Measurements from ENCODE around the gene ROCK2.

Gene ROCK2

DNA sequence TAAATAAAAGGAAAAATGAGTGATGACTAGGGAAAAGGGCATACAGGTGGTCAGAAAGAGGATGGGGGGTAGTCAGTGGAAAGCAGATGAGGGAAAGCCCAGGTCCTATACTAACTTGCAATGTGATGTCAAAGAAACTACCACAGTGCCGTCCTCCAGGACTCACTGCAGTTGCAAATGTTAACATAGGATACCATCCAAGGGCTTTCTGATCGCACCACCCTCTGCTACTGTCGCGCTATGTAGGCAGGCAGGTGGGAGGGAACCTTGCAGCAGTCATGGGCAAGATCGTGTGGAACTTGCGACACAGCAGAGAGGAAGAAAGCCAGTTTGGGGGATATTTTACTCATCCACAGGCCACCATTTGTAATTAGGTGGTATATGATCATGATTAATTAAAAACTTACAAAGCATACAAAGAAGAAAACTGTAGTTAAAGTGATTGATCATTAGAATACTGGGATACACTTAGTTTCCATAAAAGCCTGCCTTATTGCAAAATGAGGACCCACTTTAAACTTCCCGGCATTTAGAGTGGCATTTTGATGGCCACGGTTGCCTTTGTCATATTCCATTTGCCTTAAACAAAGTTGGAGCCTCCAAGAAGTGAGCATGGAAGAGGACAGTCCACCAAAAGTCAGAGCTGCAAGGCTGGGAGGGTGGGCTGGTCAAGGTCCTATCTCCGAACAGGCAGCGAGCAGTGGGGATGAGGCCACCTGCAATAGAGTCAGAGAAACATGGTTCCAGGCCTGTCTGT is 8.5 kb upstream of the ROCK2 start:
- DNase-seq (ENCODE audit: low read depth): no peak
- TF ChIP-seq, protein P1, sequence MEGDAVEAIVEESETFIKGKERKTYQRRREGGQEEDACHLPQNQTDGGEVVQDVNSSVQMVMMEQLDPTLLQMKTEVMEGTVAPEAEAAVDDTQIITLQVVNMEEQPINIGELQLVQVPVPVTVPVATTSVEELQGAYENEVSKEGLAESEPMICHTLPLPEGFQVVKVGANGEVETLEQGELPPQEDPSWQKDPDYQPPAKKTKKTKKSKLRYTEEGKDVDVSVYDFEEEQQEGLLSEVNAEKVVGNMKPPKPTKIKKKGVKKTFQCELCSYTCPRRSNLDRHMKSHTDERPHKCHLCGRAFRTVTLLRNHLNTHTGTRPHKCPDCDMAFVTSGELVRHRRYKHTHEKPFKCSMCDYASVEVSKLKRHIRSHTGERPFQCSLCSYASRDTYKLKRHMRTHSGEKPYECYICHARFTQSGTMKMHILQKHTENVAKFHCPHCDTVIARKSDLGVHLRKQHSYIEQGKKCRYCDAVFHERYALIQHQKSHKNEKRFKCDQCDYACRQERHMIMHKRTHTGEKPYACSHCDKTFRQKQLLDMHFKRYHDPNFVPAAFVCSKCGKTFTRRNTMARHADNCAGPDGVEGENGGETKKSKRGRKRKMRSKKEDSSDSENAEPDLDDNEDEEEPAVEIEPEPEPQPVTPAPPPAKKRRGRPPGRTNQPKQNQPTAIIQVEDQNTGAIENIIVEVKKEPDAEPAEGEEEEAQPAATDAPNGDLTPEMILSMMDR (conservative IDR thresholded peaks at IDR 0.05; ENCODE audit: control insufficient read depth, insufficient read depth, low read depth, low read length): no peak

DNA sequence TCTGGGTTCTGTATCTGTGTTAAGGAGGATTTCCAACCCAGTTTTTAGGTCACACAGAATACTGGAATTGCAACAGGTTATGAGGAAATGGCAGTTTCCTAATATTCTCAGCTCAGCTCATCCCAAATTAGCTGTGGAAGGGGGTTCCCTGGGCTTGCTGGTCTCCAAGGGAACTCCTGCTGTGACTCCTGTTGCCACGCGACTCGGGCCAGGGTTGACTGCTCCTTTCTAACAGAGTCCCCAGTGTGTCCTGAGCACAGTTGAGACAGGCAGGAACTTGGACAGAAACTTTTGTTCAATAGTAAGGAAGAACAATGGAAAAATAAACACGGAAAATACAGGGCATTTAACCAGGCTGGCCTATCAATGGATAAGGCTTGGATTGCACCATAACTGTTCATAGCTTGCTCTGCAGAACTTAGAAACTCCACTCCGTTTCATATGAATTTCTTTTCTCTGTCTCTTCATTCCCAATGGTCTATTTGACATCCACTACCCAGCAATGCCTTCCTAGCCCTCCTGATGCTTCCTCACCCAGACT is 3.8 kb upstream of the ROCK2 start:
- no peak overlapping the region for H3K4me3 ChIP-seq (ENCODE audit: control insufficient read depth, low read depth, low read length)
- TF ChIP-seq, protein P1 (conservative IDR thresholded peaks at IDR 0.05; ENCODE audit: control insufficient read depth, insufficient read depth, low read depth, low read length): no peak
- no peak for DNase-seq (ENCODE audit: low read depth)

More for the DNA sequence above, 8.5 kb upstream of the ROCK2 start:
- no peak overlapping the region for H3K4me3 ChIP-seq (ENCODE audit: control insufficient read depth, low read depth, low read length)

DNA sequence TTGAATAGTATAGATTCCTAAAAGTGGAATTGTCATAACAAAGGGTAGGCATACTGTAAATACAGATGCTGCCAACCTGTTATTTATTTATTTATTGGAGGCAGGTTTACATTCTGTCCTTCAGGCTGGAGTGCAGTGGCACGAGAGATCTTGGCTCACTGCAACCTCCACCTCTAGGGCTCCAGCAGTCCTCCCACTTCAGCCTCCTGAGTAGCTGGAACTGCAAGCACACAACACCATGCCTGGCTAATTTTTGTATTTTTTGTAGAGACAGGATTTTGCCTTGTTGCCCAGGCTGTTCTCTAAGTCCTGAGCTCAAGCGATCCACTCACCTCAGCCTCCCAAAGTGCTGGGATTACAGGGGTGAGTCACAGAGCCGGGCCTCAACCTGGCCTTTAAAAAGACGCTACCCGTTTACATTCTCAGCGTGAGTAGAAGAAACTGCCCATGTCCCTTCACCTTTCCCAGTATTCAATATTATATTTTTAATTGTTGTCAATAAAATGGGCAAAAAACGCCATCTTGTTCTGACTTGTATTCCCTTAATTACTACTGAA is 3.0 kb upstream of the ROCK2 start:
- DNase-seq (ENCODE audit: low read depth): no peak
- H3K4me3 ChIP-seq (ENCODE audit: control insufficient read depth, low read depth, low read length): no peak overlapping the region
- TF ChIP-seq, protein P1 (conservative IDR thresholded peaks at IDR 0.05; ENCODE audit: control insufficient read depth, insufficient read depth, low read depth, low read length): no peak

DNA sequence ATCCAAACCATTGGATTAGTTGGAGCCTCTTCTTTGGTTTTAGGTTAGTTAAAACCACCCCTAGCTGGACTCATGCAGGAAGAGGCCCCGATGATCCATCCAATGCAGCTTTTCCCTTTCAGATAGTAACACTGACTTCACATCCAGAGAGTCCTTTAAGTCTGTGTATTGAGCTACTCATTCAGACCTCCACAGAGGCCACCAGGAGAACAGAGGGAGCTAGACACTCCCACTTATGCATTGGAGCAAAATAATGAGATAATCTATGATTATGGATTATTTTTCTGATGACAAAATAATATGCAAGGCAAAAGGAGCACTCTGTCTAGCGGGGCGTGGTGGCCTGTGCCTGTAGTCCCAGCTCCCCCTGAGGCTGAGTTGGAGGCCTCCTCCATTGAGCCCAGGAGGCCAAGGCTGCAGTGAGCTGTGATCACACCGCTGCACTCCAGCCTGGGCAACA is 1.6 kb upstream of the ROCK2 start:
- no peak overlapping the region for H3K4me3 ChIP-seq (ENCODE audit: control insufficient read depth, low read depth, low read length)
- no peak for DNase-seq (ENCODE audit: low read depth)

DNA sequence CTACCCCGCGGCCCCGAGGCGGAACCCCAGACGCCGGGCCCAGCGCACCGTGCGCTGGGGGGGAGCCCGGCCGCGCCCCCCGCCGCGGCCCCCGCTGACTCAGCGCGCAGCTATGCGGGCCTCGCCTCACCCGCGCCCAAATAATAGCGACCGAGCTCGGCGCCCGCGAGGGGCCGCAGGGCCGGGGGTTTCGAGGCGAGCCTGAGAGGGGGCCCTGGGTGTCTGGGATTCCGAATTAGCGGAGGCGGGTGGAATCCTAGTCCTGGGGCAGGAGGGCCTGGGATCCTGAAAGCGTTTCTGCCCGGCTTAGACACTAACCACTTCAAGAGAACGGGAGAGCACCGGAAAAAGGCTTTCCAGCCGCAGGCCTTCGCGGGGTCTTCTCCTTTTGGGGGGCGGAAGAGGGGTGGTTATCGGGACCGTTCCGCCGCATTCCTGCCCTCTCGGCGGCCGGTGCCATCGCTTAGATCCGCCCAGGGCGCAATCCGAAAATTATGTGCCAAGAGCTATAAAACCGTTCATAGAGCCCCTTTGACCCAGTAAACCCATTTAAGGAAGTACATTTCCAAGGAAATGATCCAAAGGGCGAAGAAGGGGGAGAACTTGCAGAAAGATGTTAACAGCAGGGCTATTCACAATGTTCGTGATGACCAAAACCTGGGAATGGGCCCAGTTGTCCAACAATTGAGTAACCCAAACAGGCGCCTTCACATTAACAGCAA is 681 bp upstream of the ROCK2 start:
- peak overlapping the region; percentile 92 for H3K4me3 ChIP-seq (ENCODE audit: control insufficient read depth, low read depth, low read length)
- peak; percentile 89 for DNase-seq (ENCODE audit: low read depth)
- TF ChIP-seq, protein P1 (conservative IDR thresholded peaks at IDR 0.05; ENCODE audit: control insufficient read depth, insufficient read depth, low read depth, low read length): no peak

More for the DNA sequence above, 1.6 kb upstream of the ROCK2 start:
- TF ChIP-seq, protein P1 (conservative IDR thresholded peaks at IDR 0.05; ENCODE audit: control insufficient read depth, insufficient read depth, low read depth, low read length): no peak

DNA sequence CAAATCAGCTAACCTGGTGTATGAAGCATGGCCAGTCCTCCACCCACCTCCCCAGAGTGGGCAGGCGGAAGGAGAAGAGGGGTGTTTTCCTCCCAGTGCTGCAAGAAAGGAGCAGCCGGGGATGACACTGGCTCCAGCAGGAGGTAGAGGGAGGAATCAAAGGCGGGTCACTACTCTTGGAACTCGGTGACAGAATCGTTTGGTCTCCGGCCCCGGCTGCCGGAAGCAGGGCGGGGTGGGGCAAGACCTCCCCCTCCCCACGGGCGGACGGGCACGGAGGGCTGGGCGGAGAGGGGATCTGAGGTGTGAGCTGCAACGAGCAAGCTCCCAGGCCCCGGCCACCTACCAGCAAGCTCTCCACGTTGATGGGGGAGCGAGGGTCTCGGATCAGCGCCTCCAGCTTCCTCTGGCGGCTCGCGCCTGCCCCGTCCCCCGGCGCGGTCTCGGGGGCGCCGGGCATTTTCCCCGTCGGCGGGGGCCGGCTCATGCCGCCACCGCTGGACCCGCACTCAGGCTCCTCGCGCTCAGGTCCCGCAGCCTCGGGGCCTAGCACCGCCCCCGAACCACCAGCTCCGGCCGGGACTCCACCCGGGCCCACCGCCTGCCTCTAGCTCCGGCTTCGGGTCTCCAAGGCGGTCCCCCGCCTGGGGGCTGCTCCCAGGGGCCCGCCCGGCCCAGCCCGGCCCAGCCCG is 640 bp downstream of the ROCK2 start:
- TF ChIP-seq, protein P1 (conservative IDR thresholded peaks at IDR 0.05; ENCODE audit: control insufficient read depth, insufficient read depth, low read depth, low read length): no peak
- H3K4me3 ChIP-seq (ENCODE audit: control insufficient read depth, low read depth, low read length): peak overlapping the region; percentile 92
- peak; percentile 24 for DNase-seq (ENCODE audit: low read depth)
